Activated B cell treated with CpG ODN at 0.5 μM for 24 hours (primary cell): ENCODE measurements around the gene BCDIN3D. TPM values are rescaled to one million over a fixed set of nuclear protein-coding genes. Genes with fewer than 3 reads are reported as not detected.

ENCODE experiments used
- ATAC-seq: fragments of 200-7000 bp; cut with Tn5 transposase; one replicate; pipeline ENCODE4 v1.10.0; 2021; ENCODE audit warnings: low read depth, mild to moderate bottlenecking, moderate library complexity
- CTCF ChIA-PET: fragments of 350-600 bp; sonication (Branson Sonifier 250); formaldehyde crosslinking; loops from one replicate; lab custom pipeline; 2021; ENCODE audit warnings: antibody characterized with exemption; lab: Charles Lee
- POLR2A ChIA-PET: fragments of 350-600 bp; sonication (Branson Sonifier 250); formaldehyde crosslinking; loops from one replicate; lab custom pipeline; 2021; ENCODE audit warnings: antibody characterized with exemption; lab: Charles Lee
- DNase-seq: peaks from one replicate; pipeline ENCODE4 v3.0.0; 2022
- H3K27ac Mint-ChIP-seq: one replicate; pipeline ENCODE4 v1.8.0; 2020; ENCODE audit warnings: mixed read lengths
- H3K27me3 Mint-ChIP-seq: one replicate; pipeline ENCODE4 v1.8.0; 2021; ENCODE audit warnings: mixed read lengths
- H3K36me3 Mint-ChIP-seq: one replicate; pipeline ENCODE4 v1.8.0; 2021; ENCODE audit warnings: low read depth, mixed read lengths
- H3K4me1 Mint-ChIP-seq: one replicate; pipeline ENCODE4 v1.8.0; 2021; ENCODE audit warnings: mixed read lengths
- H3K4me3 Mint-ChIP-seq: one replicate; pipeline ENCODE4 v1.8.0; 2020; ENCODE audit warnings: mild to moderate bottlenecking, mixed read lengths
- H3K9me3 Mint-ChIP-seq: one replicate; pipeline ENCODE4 v1.8.0; 2020; ENCODE audit warnings: mixed read lengths
- intact Hi-C: fragments of 100-400 bp; cut with micrococcal nuclease; formaldehyde crosslinking; loops from one replicate; pipeline ENCODE4 v1.15.1; 2024
- total RNA-seq: library from RNA; stranded (reverse); gene quantifications from 2 replicates; pipeline ENCODE4 v1.2.3, GENCODE V29; 2022
- TF ChIP-seq, protein P1 (sequence below): fragments of 200-600 bp; IDR thresholded peaks from one replicate; pipeline ENCODE4 v1.8.0; 2022; ENCODE audit warnings: antibody characterized with exemption, mild to moderate bottlenecking

The BCDIN3D gene
- total RNA-seq, 1 donor from 2014 or later, result 12.0 TPM

DNA sequence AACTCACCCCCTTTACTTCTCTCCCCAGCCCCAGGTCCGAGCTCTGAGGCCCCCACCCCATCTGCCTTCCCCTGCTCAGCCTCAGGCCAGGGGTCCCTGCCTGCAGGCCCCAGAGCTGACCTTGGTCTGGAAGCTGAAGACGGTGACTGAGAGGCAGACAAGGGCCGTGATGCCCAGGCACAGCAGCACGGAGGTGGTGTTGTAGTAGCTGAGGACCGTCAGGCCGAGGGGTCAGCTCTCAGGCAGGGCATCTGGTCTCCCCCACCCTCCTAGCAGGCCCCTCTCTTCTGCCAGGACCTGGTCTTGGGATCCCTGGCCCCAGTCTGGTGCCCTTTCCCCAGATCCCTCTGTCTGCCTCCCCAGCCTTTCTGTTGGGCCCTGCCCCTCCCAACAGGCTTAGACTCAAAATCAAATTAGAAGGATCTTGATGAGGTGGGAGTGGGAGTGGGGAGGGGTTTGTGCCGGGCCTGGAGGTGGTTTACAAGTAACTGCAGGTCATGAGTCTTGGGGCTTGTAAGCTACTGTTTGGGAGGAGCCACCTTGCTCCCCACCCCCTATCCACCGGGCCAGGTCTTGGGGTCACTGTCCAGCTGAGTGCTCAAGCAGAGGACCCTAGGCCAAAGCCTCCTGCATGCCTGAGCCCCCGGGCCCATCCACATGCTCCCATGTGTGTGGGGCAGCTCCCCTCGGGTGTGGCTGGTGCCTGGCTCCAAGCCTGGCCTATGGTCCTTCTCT lies 46.6 kb upstream of the BCDIN3D start:
- DNase-seq (no peak), ATAC-seq (no peak)
- CTCF ChIA-PET, result no interaction called here
- peaks cover 18% of the 10 kb centered on the region for H3K27me3 Mint-ChIP-seq
- POLR2A ChIA-PET, result no interaction called here
- H3K4me3 Mint-ChIP-seq, result no peak overlapping the region
- no peaks in the 10 kb centered on the region for H3K36me3 Mint-ChIP-seq
- no peak overlapping the region for H3K27ac Mint-ChIP-seq
- intact Hi-C loops, result no loop called here
- no peaks in the 10 kb centered on the region for H3K9me3 Mint-ChIP-seq
- TF ChIP-seq, protein P1, sequence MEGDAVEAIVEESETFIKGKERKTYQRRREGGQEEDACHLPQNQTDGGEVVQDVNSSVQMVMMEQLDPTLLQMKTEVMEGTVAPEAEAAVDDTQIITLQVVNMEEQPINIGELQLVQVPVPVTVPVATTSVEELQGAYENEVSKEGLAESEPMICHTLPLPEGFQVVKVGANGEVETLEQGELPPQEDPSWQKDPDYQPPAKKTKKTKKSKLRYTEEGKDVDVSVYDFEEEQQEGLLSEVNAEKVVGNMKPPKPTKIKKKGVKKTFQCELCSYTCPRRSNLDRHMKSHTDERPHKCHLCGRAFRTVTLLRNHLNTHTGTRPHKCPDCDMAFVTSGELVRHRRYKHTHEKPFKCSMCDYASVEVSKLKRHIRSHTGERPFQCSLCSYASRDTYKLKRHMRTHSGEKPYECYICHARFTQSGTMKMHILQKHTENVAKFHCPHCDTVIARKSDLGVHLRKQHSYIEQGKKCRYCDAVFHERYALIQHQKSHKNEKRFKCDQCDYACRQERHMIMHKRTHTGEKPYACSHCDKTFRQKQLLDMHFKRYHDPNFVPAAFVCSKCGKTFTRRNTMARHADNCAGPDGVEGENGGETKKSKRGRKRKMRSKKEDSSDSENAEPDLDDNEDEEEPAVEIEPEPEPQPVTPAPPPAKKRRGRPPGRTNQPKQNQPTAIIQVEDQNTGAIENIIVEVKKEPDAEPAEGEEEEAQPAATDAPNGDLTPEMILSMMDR, result no peak
- H3K4me1 Mint-ChIP-seq, result peaks cover 7% of the 10 kb centered on the region

DNA sequence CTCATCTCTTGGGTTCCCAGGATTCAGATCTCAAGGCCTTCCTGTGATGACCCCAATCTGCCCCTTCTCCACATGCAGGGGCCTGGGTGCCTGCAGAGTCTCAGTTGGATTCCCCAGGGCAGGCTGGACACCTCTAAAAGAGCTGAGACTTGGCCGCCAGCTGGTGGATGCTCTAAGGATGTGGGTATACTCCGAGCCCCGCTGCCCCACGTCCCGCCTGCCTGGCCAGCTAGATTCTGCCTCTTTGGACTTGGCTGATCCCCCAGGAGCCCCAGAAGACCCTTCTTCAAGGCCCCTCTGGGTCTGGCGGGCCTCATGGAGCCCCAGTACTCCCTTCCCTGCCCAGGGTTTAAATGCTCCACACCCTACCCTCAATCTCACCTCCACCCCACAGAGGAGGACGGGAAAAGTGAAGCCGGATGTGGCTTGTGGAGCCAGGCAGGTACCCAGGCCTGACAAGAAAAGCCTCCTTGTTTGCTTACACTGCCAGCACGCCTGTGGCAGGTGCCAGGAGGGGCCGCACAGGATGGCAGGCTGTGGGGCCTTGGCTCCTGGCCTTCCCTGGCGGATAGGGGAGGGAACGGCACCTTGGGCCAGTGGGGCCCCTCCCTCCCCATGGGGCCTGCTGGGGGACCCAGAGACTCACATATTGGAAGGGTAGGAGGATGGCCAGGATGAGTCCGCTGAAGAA lies 45.7 kb upstream of the BCDIN3D start:
- CTCF ChIA-PET, result no interaction called here
- ATAC-seq, result no peak
- intact Hi-C loops, result no loop called here

DNA sequence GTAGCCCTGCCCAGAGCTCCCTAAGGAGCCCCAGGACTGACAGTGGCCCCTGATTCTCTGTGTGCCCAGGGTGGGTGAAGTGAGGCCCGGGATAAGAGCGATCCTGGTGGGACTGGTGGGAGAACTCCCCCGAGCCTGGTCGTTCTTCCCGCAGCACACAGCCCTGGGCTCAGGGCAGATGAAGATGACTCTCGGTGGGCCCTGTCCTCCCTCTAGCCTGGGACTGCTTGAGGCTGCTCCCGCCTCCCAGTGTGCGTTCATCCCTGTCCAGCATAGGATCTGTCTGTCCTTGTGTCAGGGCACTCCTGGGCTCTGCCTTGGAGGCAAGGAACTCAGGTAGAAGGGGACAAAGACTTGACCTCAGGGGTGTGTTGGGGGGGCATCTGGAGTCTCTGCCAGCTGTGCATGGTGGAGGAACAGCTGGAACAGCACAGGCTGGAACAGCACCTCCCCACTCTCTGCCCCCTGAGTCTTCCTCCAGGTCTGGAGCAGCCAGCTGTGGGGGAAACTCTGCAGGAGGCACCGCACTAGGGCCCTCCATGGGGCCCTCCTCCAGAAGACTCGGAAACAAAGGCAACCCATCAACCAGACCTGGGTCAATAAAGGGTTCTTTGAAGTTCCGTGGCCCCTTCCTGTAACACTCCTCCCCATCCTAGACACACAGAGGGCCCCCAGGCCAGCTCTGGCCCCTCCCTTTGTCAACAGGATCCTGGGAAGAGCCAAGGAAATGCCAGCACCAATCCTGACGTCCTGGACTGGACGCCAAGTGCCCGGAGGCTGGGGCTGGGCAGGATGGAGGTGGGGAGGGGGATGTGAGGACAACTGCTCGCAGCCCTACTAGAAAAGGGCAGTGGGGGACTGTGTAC lies 44.9 kb upstream of the BCDIN3D start:
- H3K27me3 Mint-ChIP-seq, result peaks cover 26% of the 10 kb centered on the region
- ChIA-PET POLR2A (no interaction called here), CTCF (no interaction called here)
- TF ChIP-seq, protein P1, result no peak
- DNase-seq, result no peak
- H3K27ac Mint-ChIP-seq, result no peak overlapping the region
- H3K36me3 Mint-ChIP-seq, result no peaks in the 10 kb centered on the region
- intact Hi-C loops, result no loop called here
- H3K4me1 Mint-ChIP-seq, result no peaks in the 10 kb centered on the region
- H3K9me3 Mint-ChIP-seq, result no peaks in the 10 kb centered on the region
- no peak for ATAC-seq
- H3K4me3 Mint-ChIP-seq, result no peak overlapping the region

More for the DNA sequence above, 45.7 kb upstream of the BCDIN3D start:
- Mint-ChIP-seq H3K9me3 (no peaks in the 10 kb centered on the region), H3K27me3 (peaks cover 23% of the 10 kb centered on the region), H3K36me3 (no peaks in the 10 kb centered on the region), H3K4me3 (no peak overlapping the region), H3K27ac (no peak overlapping the region), H3K4me1 (peaks cover under 1% of the 10 kb centered on the region)
- TF ChIP-seq, protein P1, result no peak
- POLR2A ChIA-PET, result no interaction called here
- DNase-seq, result no peak

DNA sequence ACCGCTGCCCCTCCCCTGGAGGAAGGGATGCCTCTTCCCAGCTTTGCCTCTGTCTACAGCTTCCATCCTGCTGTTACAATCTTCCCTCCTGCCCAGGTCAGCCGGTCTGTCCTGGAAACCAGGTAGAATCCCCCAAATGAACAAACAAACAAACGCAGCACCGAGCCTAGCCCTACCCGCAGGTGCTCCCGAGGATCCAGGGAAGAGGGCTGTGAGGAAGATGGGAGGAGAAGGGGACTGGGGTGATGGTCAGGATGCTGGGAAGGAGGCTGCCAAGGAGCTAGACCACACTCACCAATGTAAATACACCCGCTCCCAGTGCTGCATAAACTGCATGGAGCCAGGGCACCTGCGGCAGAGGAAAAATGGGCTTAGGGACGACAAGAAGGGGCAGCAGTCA lies 44.2 kb upstream of the BCDIN3D start:
- Mint-ChIP-seq H3K4me1 (no peaks in the 10 kb centered on the region), H3K4me3 (no peak overlapping the region), H3K27ac (no peak overlapping the region), H3K9me3 (no peaks in the 10 kb centered on the region), H3K36me3 (no peaks in the 10 kb centered on the region), H3K27me3 (peaks cover 23% of the 10 kb centered on the region)
- no peak for ATAC-seq
- ChIA-PET CTCF (no interaction called here), POLR2A (no interaction called here)
- no peak for DNase-seq
- TF ChIP-seq, protein P1, result no peak
- intact Hi-C loops, result no loop called here
